IMR-90 (cell line): ENCODE measurements around the gene SEMA4A. TPM values are rescaled to one million over a fixed set of nuclear protein-coding genes. Genes with fewer than 3 reads are reported as not detected.

Experiments
- ATAC-seq: fragments of 200-7000 bp; cut with Tn5 transposase; 2 replicates; pipeline ENCODE4 v1.9.1; 2020; ENCODE audit warnings: low read depth, mild to moderate bottlenecking, moderate library complexity
- BruUV-seq: library from RNA; stranded (reverse); fragments of 400-500 nt; replicated peaks from 2 replicates; lab custom pipeline; 2021; lab: Mats Ljungman, UMichigan
- CTCF ChIA-PET: fragments of 300-600 bp; formaldehyde crosslinking; extraction: SDS; loops from one replicate; lab custom pipeline; 2021; ENCODE audit warnings: antibody characterized with exemption; lab: Yijun Ruan, JAX
- POLR2A ChIA-PET: fragments of 300-600 bp; sonication (Branson Sonifier 250); formaldehyde crosslinking; loops from one replicate; lab custom pipeline; 2022; ENCODE audit warnings: antibody characterized with exemption; ENCODE audit not compliant: unreplicated experiment; lab: Charles Lee
- DNase-seq: peaks from one replicate; pipeline ENCODE4 v3.0.0; 2013
- H2AFZ ChIP-seq: replicated peaks from 2 replicates; pipeline ENCODE3; 2013; ENCODE audit warnings: low read length, mild to moderate bottlenecking; ENCODE audit not compliant: poor library complexity
- H2AK5ac ChIP-seq: 2 replicates; pipeline ENCODE4 v1.6.1; 2013; ENCODE audit warnings: low read depth, low read length, inconsistent platforms
- H2AK9ac ChIP-seq: replicated peaks from 2 replicates; pipeline ENCODE3; 2013; ENCODE audit warnings: mild to moderate bottlenecking, low read depth, low read length, moderate library complexity; ENCODE audit not compliant: poor library complexity
- H2BK120ac ChIP-seq: 2 replicates; pipeline ENCODE4 v1.6.1; 2013; ENCODE audit warnings: low read depth, low read length, inconsistent platforms
- H2BK15ac ChIP-seq: 3 replicates; pipeline ENCODE4 v1.6.1; 2013; ENCODE audit warnings: low read depth, low read length, inconsistent platforms
- H2BK20ac ChIP-seq: 2 replicates; pipeline ENCODE4 v1.6.1; 2013; ENCODE audit warnings: low read depth, mild to moderate bottlenecking, inconsistent platforms, low read length, moderate library complexity
- H2BK5ac ChIP-seq: 2 replicates; pipeline ENCODE4 v1.6.1; 2013; ENCODE audit warnings: mild to moderate bottlenecking, low read depth, low read length, inconsistent platforms; ENCODE audit not compliant: poor library complexity, severe bottlenecking
- H3K14ac ChIP-seq: replicated peaks from 2 replicates; pipeline ENCODE4 v1.6.1; 2013; ENCODE audit warnings: low read depth, low read length, inconsistent platforms
- H3K18ac ChIP-seq: 2 replicates; pipeline ENCODE4 v1.6.1; 2013; ENCODE audit warnings: low read depth, low read length, control low read depth
- H3K23ac ChIP-seq: 2 replicates; pipeline ENCODE4 v1.6.1; 2013; ENCODE audit warnings: low read depth, low read length, inconsistent platforms
- H3K27ac ChIP-seq: 2 replicates; pipeline ENCODE4 v1.5.1; 2013; ENCODE audit warnings: mild to moderate bottlenecking, control low read depth, low read length; ENCODE audit not compliant: insufficient read depth
- H3K27me3 ChIP-seq: 2 replicates; pipeline ENCODE4 v1.6.1; 2013; ENCODE audit warnings: low read length; ENCODE audit not compliant: control insufficient read depth, insufficient read depth
- H3K36me3 ChIP-seq: 2 replicates; pipeline ENCODE4 v1.6.1; 2013; ENCODE audit warnings: low read length, mixed read lengths; ENCODE audit not compliant: control insufficient read depth, insufficient read depth
- H3K4ac ChIP-seq: 2 replicates; pipeline ENCODE4 v1.6.1; 2013; ENCODE audit warnings: low read depth, low read length, inconsistent platforms
- H3K4me1 ChIP-seq: 2 replicates; pipeline ENCODE4 v1.6.1; 2013; ENCODE audit warnings: low read length, mixed read lengths; ENCODE audit not compliant: control insufficient read depth, insufficient read depth
- H3K4me2 ChIP-seq: 2 replicates; pipeline ENCODE4 v1.6.1; 2013; ENCODE audit warnings: low read depth, mild to moderate bottlenecking, control low read depth, low read length, moderate library complexity
- H3K4me3 ChIP-seq: 2 replicates; pipeline ENCODE4 v1.5.1; 2013; ENCODE audit warnings: low read depth, mild to moderate bottlenecking, control low read depth, low read length, moderate library complexity; ENCODE audit not compliant: insufficient read depth
- H3K56ac ChIP-seq: 2 replicates; pipeline ENCODE4 v1.6.1; 2013; ENCODE audit warnings: low read length, inconsistent platforms; ENCODE audit not compliant: insufficient read depth; ENCODE audit errors: extremely low read depth
- H3K79me1 ChIP-seq, 2 experiments: 2 replicates each; pipeline ENCODE4 v1.6.1; 2013; ENCODE audit warnings: low read length in 2 of 2, inconsistent platforms in 1 of 2, low read depth in 1 of 2
- H3K9ac ChIP-seq: 2 replicates; pipeline ENCODE4 v1.6.1; 2013; ENCODE audit warnings: low read depth, low read length, control low read depth
- H3K9me1 ChIP-seq: 2 replicates; pipeline ENCODE4 v1.6.1; 2013; ENCODE audit warnings: low read length, inconsistent platforms; ENCODE audit not compliant: insufficient read depth
- H3K9me3 ChIP-seq: 2 replicates; pipeline ENCODE4 v1.6.1; 2013; ENCODE audit warnings: low read length; ENCODE audit not compliant: control insufficient read depth, insufficient read depth
- H4K20me1 ChIP-seq: 2 replicates; pipeline ENCODE4 v1.6.1; 2013; ENCODE audit warnings: low read length, inconsistent platforms; ENCODE audit not compliant: insufficient read depth
- H4K5ac ChIP-seq: 2 replicates; pipeline ENCODE4 v1.6.1; 2013; ENCODE audit warnings: mild to moderate bottlenecking, low read depth, low read length, control low read depth
- H4K8ac ChIP-seq, 2 experiments: 2 replicates each; pipeline ENCODE4 v1.6.1; 2013; ENCODE audit warnings: low read depth in 2 of 2, low read length in 2 of 2, control low read depth in 1 of 2, inconsistent platforms in 1 of 2
- H4K91ac ChIP-seq: 2 replicates; pipeline ENCODE4 v1.6.1; 2013; ENCODE audit warnings: low read depth, low read length, inconsistent platforms; ENCODE audit not compliant: insufficient read depth
- BHLHE40 ChIP-seq: fragments of 150-350 bp; IDR thresholded peaks from 2 replicates; pipeline ENCODE4 v1.6.1; 2016; ENCODE audit warnings: mild to moderate bottlenecking, low read depth, low read length
- ELK1 ChIP-seq: fragments of 150-350 bp; IDR thresholded peaks from 2 replicates; pipeline ENCODE4 v1.6.1; 2016; ENCODE audit warnings: low read depth, mild to moderate bottlenecking, low read length, moderate library complexity, borderline replicate concordance
- FOS ChIP-seq: fragments of 150-350 bp; IDR thresholded peaks from 2 replicates; pipeline ENCODE4 v1.6.1; 2016; ENCODE audit warnings: low read depth, low read length
- MAFK ChIP-seq: IDR thresholded peaks from 2 replicates; pipeline ENCODE4 v1.6.1; 2012; ENCODE audit warnings: low read depth, low read length, improper control_type of control experiment
- MAZ ChIP-seq: IDR thresholded peaks from 2 replicates; pipeline ENCODE4 v1.6.1; 2012; ENCODE audit warnings: low read depth, mild to moderate bottlenecking, low read length, improper control_type of control experiment, moderate library complexity, borderline replicate concordance
- MXI1 ChIP-seq: IDR thresholded peaks from 2 replicates; pipeline ENCODE4 v1.6.1; 2012; ENCODE audit warnings: low read depth, mild to moderate bottlenecking, low read length, moderate library complexity, borderline replicate concordance
- NFE2L2 ChIP-seq: fragments of 150-350 bp; IDR thresholded peaks from 2 replicates; pipeline ENCODE4 v1.6.1; 2016; ENCODE audit warnings: low read depth, mild to moderate bottlenecking, low read length
- POLR2A ChIP-seq: IDR thresholded peaks from 2 replicates; pipeline ENCODE4 v1.6.1; 2012; ENCODE audit warnings: mild to moderate bottlenecking, low read depth, low read length
- RAD21 ChIP-seq: IDR thresholded peaks from 2 replicates; pipeline ENCODE4 v1.6.1; 2012; ENCODE audit warnings: low read length, improper control_type of control experiment
- RFX5 ChIP-seq: IDR thresholded peaks from 2 replicates; pipeline ENCODE4 v1.8.0; 2012; ENCODE audit warnings: low read depth, mild to moderate bottlenecking, low read length, moderate library complexity
- SMC3 ChIP-seq: fragments of 150-350 bp; IDR thresholded peaks from 2 replicates; pipeline ENCODE4 v1.6.1; 2016; ENCODE audit warnings: low read depth, mild to moderate bottlenecking, antibody characterized with exemption, low read length, moderate library complexity
- WGBS, 2 experiments: methylation state at CpG; one replicate each; pipeline versions ENCODE4 v1.1.5 to v1.1.7; 2013; ENCODE audit warnings: missing lambda C conversion rate in 2 of 2; ENCODE audit not compliant: insufficient read length in 1 of 2; ENCODE audit errors: extremely low coverage in 2 of 2; 5-methylcytosine and 5-hydroxymethylcytosine counted together
- dilution Hi-C: fragments of 300-500 bp; cut with HindIII; formaldehyde crosslinking; loops from one replicate; pipeline ENCODE4 v1.14.3; 2018; ENCODE audit warnings: low sequenced_read_pairs; ENCODE audit not compliant: unreplicated experiment
- in situ Hi-C: fragments of 300-500 bp; cut with MboI; formaldehyde crosslinking; loops from 3 replicates; pipeline ENCODE4 v1.14.3; 2019; ENCODE audit warnings: low sequenced_read_pairs, inconsistent platforms, mixed read lengths
- intact Hi-C: fragments of 100-400 bp; cut with micrococcal nuclease; formaldehyde crosslinking; loops from 2 replicates; pipeline ENCODE4 v1.10.0; 2022
- polyA plus RNA-seq, 3 experiments: library from polyadenylated mRNA; depleted of rRNA; stranded (reverse); fragments of >200 nt; gene quantifications; 2 replicates each; pipeline ENCODE4 v1.2.3, GENCODE V29; 2012; ENCODE audit warnings: low replicate concordance in 1 of 3
- total RNA-seq: library from RNA; depleted of rRNA; stranded (reverse); fragments of >200 nt; gene quantifications from 2 replicates; pipeline ENCODE4 v1.2.3, GENCODE V29; 2012
- TF ChIP-seq, protein P1 (sequence below): fragments of 150-350 bp; IDR thresholded peaks from 2 replicates; pipeline ENCODE4 v1.6.1; 2017; ENCODE audit warnings: mild to moderate bottlenecking, antibody characterized with exemption, low read length, low read depth
- TF ChIP-seq, protein P2 (sequence below): conservative IDR thresholded peaks from 2 replicates; pipeline ENCODE4 v1.5.1; 2012; ENCODE audit warnings: mild to moderate bottlenecking, low read depth, low read length, improper control_type of control experiment

The SEMA4A gene
- total and polyA plus RNA-seq, 2 of the 4 experiments (the other 2 are of a cell fraction), result 0.18 to 0.86 TPM

- peak; percentile 88 for ATAC-seq
- Histone ChIP-seq H3K18ac (peak within 1 kb of the TSS; percentile 94), H3K36me3 (0 out of 2 replicates have a peak, but pooled peaks cover 4% of the 10 kb centered on the region), H2BK5ac (peak within 1 kb of the TSS; percentile 99), H2BK120ac (peak within 1 kb of the TSS; percentile 95), H3K9me1 (peaks cover 13% of the 10 kb centered on the region), H4K20me1 (peaks cover 45% of the 10 kb centered on the region), H3K4me3 (peak within 1 kb of the TSS; percentile 98), H3K79me1 (peaks cover 4 to 37% of the 10 kb centered on the region in 2 experiments; a peak in 3 of 4 replicates), H3K56ac (peak within 1 kb of the TSS; percentile 92), H3K9ac (peak within 1 kb of the TSS; percentile 99), H4K91ac (peak within 1 kb of the TSS; percentile 99), H3K27ac (peak within 1 kb of the TSS; percentile 96), H2BK15ac (peak within 1 kb of the TSS; percentile 94; the same call in 2 of the 3 replicates), H3K4ac (peak within 1 kb of the TSS; percentile 97), H3K23ac (peak within 1 kb of the TSS; percentile 96), H2AFZ (peak within 1 kb of the TSS; percentile 95), H3K14ac (peak within 1 kb of the TSS; percentile 93), H2BK20ac (peak within 1 kb of the TSS; percentile 93), H3K4me1 (peaks cover 14% of the 10 kb centered on the region), H4K5ac (peak within 1 kb of the TSS; percentile 89), H3K9me3 (no peaks in the 10 kb centered on the region), H3K4me2 (peak within 1 kb of the TSS; percentile 91), H2AK9ac (peak within 1 kb of the TSS; percentile 100), H4K8ac (peak within 1 kb of the TSS; percentile 30 to 87), H2AK5ac (peak within 1 kb of the TSS; percentile 98), H3K27me3 (no peaks in the 10 kb centered on the region)
- intact Hi-C loops, result loop anchor here (1.0 to 2.0 kb wide), 3 partner anchors 8 to 16 kb away; no protein-coding TSS in a partner anchor
- no TSS peak for BruUV-seq
- in situ Hi-C loops, result no loop called here
- ChIA-PET CTCF (interaction anchor here (0.7 to 1.0 kb wide), 3 partner anchors 13 to 18 kb away, joined by 3 read pairs; no protein-coding TSS in a partner anchor), POLR2A (interaction anchor here (0.6 to 1.3 kb wide), 2 partner anchors 14 to 192 kb away, joined by 7 to 8 read pairs; no protein-coding TSS in a partner anchor)
- DNase-seq, result peak; percentile 95
- dilution Hi-C loops, result no loop called here
- WGBS, 2 experiments, result 0% methylated on average over 12 of the region's 37 CpGs; no CpG with 5 or more reads in 1 of the 2 experiments
- TF ChIP-seq MXI1, result peak; percentile 77
- peak; percentile 100 for TF ChIP-seq FOS
- TF ChIP-seq POLR2A, result peak; percentile 99
- peak; percentile 58 for TF ChIP-seq MAFK
- TF ChIP-seq MAZ, result peak; percentile 91
- no peak for TF ChIP-seq RFX5
- TF ChIP-seq NFE2L2, result no peak; the same call in 1 of the 2 replicates
- TF ChIP-seq, protein P1, sequence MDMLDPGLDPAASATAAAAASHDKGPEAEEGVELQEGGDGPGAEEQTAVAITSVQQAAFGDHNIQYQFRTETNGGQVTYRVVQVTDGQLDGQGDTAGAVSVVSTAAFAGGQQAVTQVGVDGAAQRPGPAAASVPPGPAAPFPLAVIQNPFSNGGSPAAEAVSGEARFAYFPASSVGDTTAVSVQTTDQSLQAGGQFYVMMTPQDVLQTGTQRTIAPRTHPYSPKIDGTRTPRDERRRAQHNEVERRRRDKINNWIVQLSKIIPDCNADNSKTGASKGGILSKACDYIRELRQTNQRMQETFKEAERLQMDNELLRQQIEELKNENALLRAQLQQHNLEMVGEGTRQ, result peak; percentile 92
- TF ChIP-seq RAD21, result no peak
- TF ChIP-seq, protein P2, sequence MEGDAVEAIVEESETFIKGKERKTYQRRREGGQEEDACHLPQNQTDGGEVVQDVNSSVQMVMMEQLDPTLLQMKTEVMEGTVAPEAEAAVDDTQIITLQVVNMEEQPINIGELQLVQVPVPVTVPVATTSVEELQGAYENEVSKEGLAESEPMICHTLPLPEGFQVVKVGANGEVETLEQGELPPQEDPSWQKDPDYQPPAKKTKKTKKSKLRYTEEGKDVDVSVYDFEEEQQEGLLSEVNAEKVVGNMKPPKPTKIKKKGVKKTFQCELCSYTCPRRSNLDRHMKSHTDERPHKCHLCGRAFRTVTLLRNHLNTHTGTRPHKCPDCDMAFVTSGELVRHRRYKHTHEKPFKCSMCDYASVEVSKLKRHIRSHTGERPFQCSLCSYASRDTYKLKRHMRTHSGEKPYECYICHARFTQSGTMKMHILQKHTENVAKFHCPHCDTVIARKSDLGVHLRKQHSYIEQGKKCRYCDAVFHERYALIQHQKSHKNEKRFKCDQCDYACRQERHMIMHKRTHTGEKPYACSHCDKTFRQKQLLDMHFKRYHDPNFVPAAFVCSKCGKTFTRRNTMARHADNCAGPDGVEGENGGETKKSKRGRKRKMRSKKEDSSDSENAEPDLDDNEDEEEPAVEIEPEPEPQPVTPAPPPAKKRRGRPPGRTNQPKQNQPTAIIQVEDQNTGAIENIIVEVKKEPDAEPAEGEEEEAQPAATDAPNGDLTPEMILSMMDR, result no peak
- peak; percentile 81 for TF ChIP-seq BHLHE40
- TF ChIP-seq ELK1, result no peak
- peak; percentile 15; the same call in 1 of the 2 replicates for TF ChIP-seq SMC3
Observed at GRCh38 chr1:156114101-156114918, 39.1 kb upstream of the SEMA4A start, which contains the start of gene LMNA. TSS of gene LMNA (plus strand) at chr1:156114711. CDS start at chr1:156114919, 208 bp downstream.
